Right ventricle myocardium superior (tissue), 1 donor: Measurements from ENCODE around the gene SLC38A3. TPM values are rescaled to one million over a fixed set of nuclear protein-coding genes. Genes with fewer than 3 reads are reported as not detected.

Experiments used
- ATAC-seq: fragments of 200-7000 bp; cut with Tn5 transposase; one replicate; pipeline ENCODE4 v1.9.1; 2020; ENCODE audit warnings: mild to moderate bottlenecking; ENCODE audit not compliant: poor library complexity
- DNase-seq: peaks from one replicate; pipeline ENCODE4 v3.0.0-alpha.2; 2020
- intact Hi-C: fragments of 100-400 bp; cut with DNase I; formaldehyde crosslinking; loops from one replicate; pipeline ENCODE4 v1.11.2; 2022
- total RNA-seq: library from RNA; stranded (reverse); fragmentation: NEBNext Ultra II Directional; extraction: Animal tissue kit (Norgen Biotek cat#: 25700); gene quantifications from one replicate; pipeline ENCODE4 v1.2.1, GENCODE V29; 2021
- donor health status: DM: no; HTN: yes; CAD: no; lungs with severe emphysema.

The SLC38A3 gene
- total RNA-seq, 1 donor from 2014 or later: 10.6 TPM

- intact Hi-C loops: no loop called here
- DNase-seq (no peak), ATAC-seq (no peak)
Measured at GRCh38 chr3:50186096-50186495, 19.0 kb upstream of the SLC38A3 start.

DNA sequence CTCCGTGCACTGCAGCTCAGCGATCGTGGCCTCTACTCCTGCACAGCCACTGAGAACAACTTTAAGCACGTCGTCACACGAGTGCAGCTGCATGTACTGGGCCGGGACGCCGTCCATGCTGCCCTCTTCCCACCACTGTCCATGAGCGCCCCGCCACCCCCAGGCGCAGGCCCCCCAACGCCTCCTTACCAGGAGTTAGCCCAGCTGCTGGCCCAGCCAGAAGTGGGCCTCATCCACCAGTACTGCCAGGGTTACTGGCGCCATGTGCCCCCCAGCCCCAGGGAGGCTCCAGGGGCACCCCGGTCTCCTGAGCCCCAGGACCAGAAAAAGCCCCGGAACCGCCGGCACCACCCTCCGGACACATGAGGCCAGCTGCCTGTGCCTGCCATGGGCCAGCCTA, 17.3 kb upstream of the SLC38A3 start:
- no peak for ATAC-seq

GRCh38 chr3:50189274-50189673, 15.8 kb upstream of the SLC38A3 start:
- DNase-seq (peak; percentile 82), ATAC-seq (peak; percentile 87)
- intact Hi-C loops: loop anchor here (1.0 kb wide), 1 partner anchor 68 kb away; no protein-coding TSS in a partner anchor

More for the DNA sequence above, 17.3 kb upstream of the SLC38A3 start:
- no peak for DNase-seq
- intact Hi-C loops: no loop called here

DNA sequence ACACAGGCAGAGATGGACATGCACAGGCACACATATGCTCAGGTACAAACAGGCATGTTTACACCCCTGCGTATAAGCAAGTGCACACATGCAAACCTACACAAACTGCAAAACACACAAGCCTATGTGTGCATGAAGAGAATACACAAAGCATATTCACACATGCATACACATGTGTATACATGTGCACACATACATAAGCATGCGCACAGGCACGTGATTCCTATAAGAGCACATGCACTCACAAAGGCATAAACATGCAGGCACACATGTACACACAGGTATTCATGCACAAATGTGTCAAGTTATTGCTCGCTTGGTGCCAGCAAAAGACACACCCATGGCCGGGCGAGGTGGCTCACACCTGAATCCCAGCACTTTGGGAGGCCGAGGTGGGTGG, 15.1 kb upstream of the SLC38A3 start:
- ATAC-seq (no peak), DNase-seq (no peak)
- intact Hi-C loops: loop anchor here (1.0 kb wide), 1 partner anchor 69 kb away; no protein-coding TSS in a partner anchor

DNA sequence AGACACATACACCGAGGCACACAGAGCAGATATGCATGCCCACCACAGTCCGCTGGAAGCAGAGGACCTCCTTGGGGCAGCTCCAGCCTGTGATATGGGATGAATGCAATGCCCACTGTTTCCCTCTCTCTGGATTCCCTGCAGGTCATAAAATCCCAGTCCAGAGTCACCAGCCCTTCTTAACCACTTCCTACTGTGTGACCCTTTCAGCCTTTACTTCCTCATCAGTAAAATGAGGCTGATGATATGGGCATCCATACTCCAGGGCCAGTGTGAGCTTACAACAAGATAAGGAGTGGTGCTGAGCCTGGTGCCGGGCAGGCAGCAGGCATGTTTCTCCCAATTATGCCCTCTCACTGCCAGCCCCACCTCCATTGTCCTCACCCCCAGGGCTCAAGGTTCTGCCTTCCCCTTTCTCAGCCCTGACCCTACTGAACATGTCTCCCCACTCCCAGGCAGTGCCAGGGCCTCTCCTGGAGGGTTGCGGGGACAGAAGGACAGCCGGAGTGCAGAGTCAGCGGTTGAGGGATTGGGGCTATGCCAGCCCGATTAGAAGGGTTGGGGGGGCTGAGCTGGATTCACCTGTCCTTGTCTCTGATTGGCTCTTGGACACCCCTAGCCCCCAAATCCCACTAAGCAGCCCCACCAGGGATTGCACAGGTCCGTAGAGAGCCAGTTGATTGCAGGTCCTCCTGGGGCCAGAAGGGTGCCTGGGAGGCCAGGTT, 14.0 kb upstream of the SLC38A3 start, which contains the start of gene GNAT1:
Gene GNAT1 (plus strand): TSS at position 675 of the 725 bp plus-strand sequence. CDS start 116 bp downstream, outside the sequence.
- no peak for ATAC-seq
- no peak for DNase-seq
- intact Hi-C loops: no loop called here

GRCh38 chr3:50192124-50192523, 12.9 kb upstream of the SLC38A3 start:
- DNase-seq (no peak), ATAC-seq (no peak)
- intact Hi-C loops: loop anchor here (2.0 kb wide), 2 partner anchors 35 to 81 kb away; no protein-coding TSS in a partner anchor

- intact Hi-C loops: loop anchor here (2.0 kb wide), 2 partner anchors 34 to 80 kb away; no protein-coding TSS in a partner anchor
- peak; percentile 54 for ATAC-seq
- peak; percentile 80 for DNase-seq
Measured at GRCh38 chr3:50192689-50193141, 12.4 kb upstream of the SLC38A3 start.

- intact Hi-C loops: loop anchor here (2.0 kb wide), 2 partner anchors 34 to 80 kb away; no protein-coding TSS in a partner anchor
Measured at GRCh38 chr3:50193286-50193685, 11.8 kb upstream of the SLC38A3 start.

DNA sequence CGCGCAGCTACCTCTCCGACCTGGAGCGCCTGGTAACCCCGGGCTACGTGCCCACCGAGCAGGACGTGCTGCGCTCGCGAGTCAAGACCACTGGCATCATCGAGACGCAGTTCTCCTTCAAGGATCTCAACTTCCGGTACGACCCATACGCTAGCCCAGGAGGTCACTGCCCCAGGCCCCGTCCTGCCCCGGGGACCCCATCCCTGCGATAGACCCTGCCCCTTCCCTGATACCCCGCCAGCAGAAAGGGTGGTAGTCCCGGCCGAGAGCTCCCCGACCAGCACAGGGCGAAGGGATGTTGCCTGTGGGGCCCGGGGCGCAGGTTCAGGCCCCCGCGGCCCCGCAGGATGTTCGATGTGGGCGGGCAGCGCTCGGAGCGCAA, 11.3 kb upstream of the SLC38A3 start:
- ATAC-seq (no peak), DNase-seq (no peak)
- intact Hi-C loops: loop anchor here (2.0 kb wide), 2 partner anchors 33 to 79 kb away; no protein-coding TSS in a partner anchor

More at GRCh38 chr3:50193286-50193685, 11.8 kb upstream of the SLC38A3 start:
- DNase-seq (no peak), ATAC-seq (no peak)

DNA sequence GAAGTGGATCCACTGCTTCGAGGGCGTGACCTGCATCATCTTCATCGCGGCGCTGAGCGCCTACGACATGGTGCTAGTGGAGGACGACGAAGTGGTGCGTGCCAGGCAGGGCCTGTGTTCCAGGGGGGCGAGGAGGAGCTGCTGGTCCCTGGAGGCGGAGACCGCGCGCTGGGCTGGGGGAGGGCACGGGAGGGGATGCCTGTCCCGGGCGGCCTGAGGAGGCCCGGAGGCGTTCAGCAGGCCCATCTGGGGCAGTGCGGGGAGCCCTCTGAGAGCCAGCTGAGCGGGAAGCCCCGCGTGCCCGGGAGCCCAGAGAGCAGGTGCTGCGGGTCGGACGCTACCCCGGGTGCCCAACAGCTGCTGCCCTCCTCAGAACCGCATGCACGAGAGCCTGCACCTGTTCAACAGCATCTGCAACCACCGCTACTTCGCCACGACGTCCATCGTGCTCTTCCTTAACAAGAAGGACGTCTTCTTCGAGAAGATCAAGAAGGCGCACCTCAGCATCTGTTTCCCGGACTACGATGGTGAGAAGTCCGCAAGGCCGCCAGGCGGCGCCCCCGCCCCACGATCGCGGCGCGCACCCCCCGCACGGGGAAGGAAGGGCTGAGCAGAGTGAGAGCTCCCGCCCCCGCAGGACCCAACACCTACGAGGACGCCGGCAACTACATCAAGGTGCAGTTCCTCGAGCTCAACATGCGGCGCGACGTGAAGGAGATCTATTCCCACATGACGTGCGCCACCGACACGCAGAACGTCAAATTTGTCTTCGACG, 10.8 kb upstream of the SLC38A3 start:
- intact Hi-C loops: no loop called here
- DNase-seq: peak; percentile 77
- peak; percentile 86 for ATAC-seq

GRCh38 chr3:50194903-50195500, 10.1 kb upstream of the SLC38A3 start:
- no peak for DNase-seq
- peak; percentile 33 for ATAC-seq
- intact Hi-C loops: no loop called here

DNA sequence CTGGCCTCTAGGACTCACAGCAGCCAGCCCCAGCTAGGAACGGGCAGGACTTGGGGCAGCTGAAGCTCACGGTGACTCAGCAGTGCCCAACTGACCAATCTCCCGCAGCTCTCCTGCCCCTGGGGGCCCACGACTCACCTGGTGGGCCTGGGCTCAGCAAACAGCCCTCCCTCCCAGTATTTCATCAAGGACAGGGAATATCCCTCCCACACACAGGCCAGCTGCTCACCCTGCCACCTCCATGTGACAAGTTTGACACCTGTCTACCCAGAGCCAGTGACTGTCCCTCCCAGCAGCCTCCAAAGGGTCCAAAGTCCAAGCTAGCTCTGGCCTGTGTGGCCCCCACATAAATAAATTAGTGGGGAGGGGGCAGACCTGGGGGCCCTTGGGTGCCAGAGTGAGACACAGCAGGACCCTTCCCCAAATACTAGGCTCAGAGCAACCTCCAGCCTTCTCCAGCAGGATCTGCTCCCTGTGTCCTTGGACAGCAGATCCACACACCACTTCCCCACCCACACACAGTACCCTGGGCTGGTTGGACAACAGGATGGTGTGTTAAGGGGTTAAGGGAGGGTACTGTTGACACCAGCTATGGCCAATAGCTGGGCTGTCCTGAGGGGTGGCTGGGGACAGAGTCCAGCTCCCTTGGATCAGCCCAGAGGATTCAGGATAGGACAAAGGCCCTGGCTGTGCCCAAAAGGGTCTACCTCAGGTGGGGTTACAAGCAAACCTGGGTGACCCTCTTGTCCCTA, 9.4 kb upstream of the SLC38A3 start:
- DNase-seq (no peak), ATAC-seq (no peak)
- intact Hi-C loops: no loop called here

DNA sequence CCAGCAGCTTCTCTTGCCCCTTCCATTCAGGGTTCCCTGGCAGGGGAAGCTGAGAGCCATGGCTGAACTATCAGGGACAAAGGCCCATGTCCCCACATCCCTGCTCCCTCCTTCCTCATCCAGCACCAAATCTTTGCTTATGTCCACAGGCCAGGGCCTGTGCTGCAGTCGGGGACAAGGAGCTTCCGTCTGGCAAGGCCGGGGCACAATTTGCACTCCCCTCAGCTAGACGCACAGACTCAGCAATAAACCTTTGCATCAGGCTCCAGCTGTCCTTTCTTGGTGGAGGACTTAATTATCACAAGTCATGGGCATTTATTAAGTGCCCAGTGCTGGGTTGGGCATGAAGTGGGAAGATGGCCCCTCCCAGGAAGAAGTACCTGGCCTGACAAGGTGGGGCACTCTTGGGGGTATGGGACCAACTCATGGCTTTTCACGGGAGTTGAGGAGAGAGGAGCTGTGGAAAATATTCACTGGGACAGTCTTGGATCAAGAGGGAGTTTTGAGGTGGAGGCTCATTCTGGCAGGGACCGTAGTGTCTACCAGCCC, 8.7 kb upstream of the SLC38A3 start:
- ATAC-seq: no peak
- intact Hi-C loops: no loop called here

GRCh38 chr3:50201573-50202315, 3.3 kb upstream of the SLC38A3 start:
- ATAC-seq (no peak), DNase-seq (no peak)
- intact Hi-C loops: no loop called here

More for the DNA sequence above, 8.7 kb upstream of the SLC38A3 start:
- DNase-seq: no peak

DNA sequence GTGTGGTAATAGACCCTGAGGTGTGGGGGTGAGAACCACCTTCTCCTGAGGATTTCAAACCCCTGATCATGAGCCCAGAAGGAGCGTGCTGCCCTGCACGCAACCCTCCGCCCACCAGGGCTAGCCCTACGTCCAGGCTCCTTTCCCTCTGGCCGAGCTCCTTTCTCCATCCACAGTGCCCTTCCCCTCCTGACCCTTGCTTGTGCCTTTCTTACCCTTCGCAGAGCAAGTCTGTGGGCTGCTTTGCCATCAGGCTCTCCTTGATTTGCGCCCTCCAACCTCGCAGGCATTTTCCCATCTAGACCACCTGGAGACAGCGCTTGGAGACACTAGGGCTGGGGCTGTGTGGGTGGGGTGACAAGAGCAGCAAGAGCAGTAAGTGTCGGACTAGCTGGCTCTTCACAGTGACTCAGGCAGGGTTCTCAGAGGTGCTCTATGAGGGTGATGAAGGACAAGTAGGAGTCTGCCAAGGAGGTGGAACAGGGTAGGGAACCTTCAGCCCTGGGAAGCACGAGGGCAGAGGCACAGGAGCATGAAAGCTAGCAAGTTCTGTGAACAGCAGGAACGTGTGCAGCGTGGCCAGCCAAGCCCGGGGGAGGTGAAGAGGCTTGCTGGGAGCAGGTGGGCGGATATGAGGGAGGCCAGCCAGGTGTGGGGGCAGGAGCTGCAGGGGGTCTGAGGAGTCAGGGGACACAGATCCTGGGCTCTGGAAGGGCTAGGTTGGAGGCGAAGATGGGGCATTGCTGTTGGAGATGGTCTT, 2.5 kb upstream of the SLC38A3 start:
- no peak for ATAC-seq
- DNase-seq: no peak
- intact Hi-C loops: no loop called here

- DNase-seq (no peak), ATAC-seq (no peak)
- intact Hi-C loops: no loop called here
Measured at GRCh38 chr3:50203113-50203808, 1.8 kb upstream of the SLC38A3 start.
